Subcutaneous abdominal adipose tissue (tissue), 5 donors: Measurements from ENCODE around the gene C1orf146.
"Not testable (repeated sequence)": the region's sequence is repeated elsewhere in the genome, so short reads cannot be mapped to it uniquely, and the experiment has no call there.

Experiments
- H3K27ac ChIP-seq: one replicate; pipeline ENCODE4 v1.7.0; 2013; ENCODE audit warnings: low read depth, mild to moderate bottlenecking, inconsistent platforms, low read length, moderate library complexity
- H3K27me3 ChIP-seq, 5 donors: one replicate each; pipeline ENCODE4 v1.7.0; 2013; ENCODE audit warnings: low read length in 5 of 5, inconsistent platforms in 1 of 5; ENCODE audit not compliant: control insufficient read depth in 5 of 5, insufficient read depth in 4 of 5
- H3K36me3 ChIP-seq, 5 donors: one replicate each; pipeline ENCODE4 v1.7.0; 2013; ENCODE audit warnings: low read length in 5 of 5; ENCODE audit not compliant: control insufficient read depth in 5 of 5, insufficient read depth in 5 of 5
- H3K4me1 ChIP-seq, 5 donors: one replicate each; pipeline ENCODE4 v1.7.0; 2013; ENCODE audit warnings: low read length in 5 of 5, mild to moderate bottlenecking in 3 of 5, moderate library complexity in 1 of 5; ENCODE audit not compliant: control insufficient read depth in 5 of 5, insufficient read depth in 5 of 5
- H3K4me3 ChIP-seq, 5 donors: one replicate each; pipeline ENCODE4 v1.7.0; 2013; ENCODE audit warnings: low read length in 5 of 5, low read depth in 1 of 5
- H3K9ac ChIP-seq, 5 donors: one replicate each; pipeline ENCODE4 v1.7.0; 2013; ENCODE audit warnings: low read length in 5 of 5, mild to moderate bottlenecking in 4 of 5, moderate library complexity in 3 of 5
- H3K9me3 ChIP-seq, 5 donors: one replicate each; pipeline ENCODE4 v1.7.0; 2013; ENCODE audit warnings: low read length in 5 of 5; ENCODE audit not compliant: control insufficient read depth in 5 of 5
- donor health status: healthy.
- donor health status: healthy.
- donor health status: healthy.
- donor health status: healthy.
- donor health status: healthy.

The C1orf146 gene

GRCh38 chr1:92262516-92262915 is 44.8 kb downstream of the C1orf146 start:
- Histone ChIP-seq H3K4me3 (no peak overlapping the region), H3K27me3 (no peaks in the 10 kb centered on the region), H3K36me3 (peaks cover 8 to 34% (median 29%) of the 10 kb centered on the region in 5 donors), H3K9me3 (no peaks in the 10 kb centered on the region), H3K9ac (no peak overlapping the region), H3K4me1 (no peaks in the 10 kb centered on the region), H3K27ac (no peak overlapping the region)

DNA sequence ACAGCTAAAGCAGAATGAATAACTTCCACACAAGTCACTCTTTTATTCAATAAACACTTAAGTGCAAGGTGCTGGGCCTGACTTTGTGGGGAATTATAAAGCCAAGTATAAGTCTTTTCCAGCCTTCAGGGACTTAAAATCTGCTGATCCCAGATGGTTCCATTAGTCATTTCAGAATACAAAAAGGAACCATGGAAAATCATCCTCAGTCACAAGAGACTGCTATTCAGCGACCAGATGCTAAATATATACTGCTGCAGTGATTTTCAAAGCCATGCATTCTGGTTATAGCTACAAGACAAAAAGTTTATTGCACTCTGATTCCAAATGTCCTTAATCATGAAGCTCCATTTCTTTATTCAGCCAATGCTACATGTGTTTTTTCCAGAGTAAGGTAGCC is 55.3 kb downstream of the C1orf146 start:
- Histone ChIP-seq H3K36me3 (peaks cover 11 to 31% (median 25%) of the 10 kb centered on the region in 5 donors), H3K9me3 (no peaks in the 10 kb centered on the region), H3K9ac (no peak overlapping the region), H3K27ac (no peak overlapping the region), H3K27me3 (no peaks in the 10 kb centered on the region), H3K4me1 (no peaks in the 10 kb centered on the region), H3K4me3 (no peak overlapping the region)

GRCh38 chr1:92274939-92275338 is 57.2 kb downstream of the C1orf146 start:
- Histone ChIP-seq H3K27ac (no peak overlapping the region), H3K36me3 (peaks cover 15 to 32% (median 27%) of the 10 kb centered on the region in 5 donors), H3K4me3 (no peak overlapping the region), H3K27me3 (no peaks in the 10 kb centered on the region), H3K4me1 (no peaks in the 10 kb centered on the region), H3K9me3 (no peaks in the 10 kb centered on the region), H3K9ac (no peak overlapping the region)

DNA sequence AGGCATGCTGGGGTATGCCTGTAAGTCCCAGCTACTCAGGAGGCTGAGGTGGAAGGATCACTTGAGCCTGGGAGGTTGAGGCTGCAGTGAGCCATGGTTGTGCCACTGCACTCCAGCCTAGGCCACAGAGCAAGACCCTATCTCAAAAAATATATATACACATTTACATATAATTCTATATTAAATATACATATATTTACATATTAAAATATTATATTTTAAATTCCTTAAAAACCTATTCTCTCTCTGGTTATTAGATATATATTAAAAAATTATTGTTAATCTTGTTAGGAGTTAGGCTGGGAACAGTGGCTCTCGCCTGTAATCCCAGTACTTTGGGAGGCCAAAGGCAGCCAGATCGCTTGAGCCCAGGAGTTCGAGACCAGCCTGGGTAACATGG is 58.4 kb downstream of the C1orf146 start:
- Histone ChIP-seq H3K4me1 (no peaks in the 10 kb centered on the region), H3K9ac (no peak overlapping the region), H3K9me3 (no peaks in the 10 kb centered on the region), H3K36me3 (peaks cover 12 to 33% (median 26%) of the 10 kb centered on the region in 5 donors), H3K4me3 (no peak overlapping the region), H3K27me3 (no peaks in the 10 kb centered on the region), H3K27ac (no peak overlapping the region)

GRCh38 chr1:92277105-92277723 is 59.5 kb downstream of the C1orf146 start:
- Histone ChIP-seq H3K9ac (no peak overlapping the region), H3K9me3 (no peaks in the 10 kb centered on the region), H3K4me1 (no peaks in the 10 kb centered on the region), H3K27me3 (no peaks in the 10 kb centered on the region), H3K4me3 (no peak overlapping the region), H3K36me3 (peaks cover 12 to 33% (median 22%) of the 10 kb centered on the region in 5 donors), H3K27ac (no peak overlapping the region)

DNA sequence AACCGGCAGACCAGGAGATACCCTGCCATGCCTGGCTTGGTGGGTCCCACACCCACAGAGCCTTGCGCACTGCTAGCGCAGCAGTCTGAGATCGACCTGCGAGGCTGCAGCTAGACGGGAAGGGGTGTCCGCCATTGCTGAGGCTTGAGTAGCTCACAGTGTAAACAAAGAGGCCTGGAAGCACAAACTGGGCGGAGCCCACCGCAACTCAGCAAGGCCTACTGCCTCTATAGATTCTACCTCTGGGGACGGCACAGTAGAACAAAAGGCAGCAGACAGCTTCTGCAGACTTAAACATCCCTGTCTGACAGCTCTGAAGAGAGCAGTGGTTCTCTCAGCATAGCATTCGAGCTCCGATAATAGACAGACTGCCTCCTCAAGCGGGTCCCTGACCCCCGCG is 62.1 kb downstream of the C1orf146 start:
- H3K4me3 ChIP-seq, H3K9me3 ChIP-seq, H3K4me1 ChIP-seq, H3K27me3 ChIP-seq, H3K9ac ChIP-seq, H3K27ac ChIP-seq: not testable (repeated sequence)
- H3K36me3 ChIP-seq: peaks cover 4 to 19% (median 13%) of the 10 kb centered on the region in 5 donors

- not testable (repeated sequence) for H3K27me3 ChIP-seq, H3K27ac ChIP-seq, H3K4me1 ChIP-seq, H3K4me3 ChIP-seq, H3K9ac ChIP-seq, H3K9me3 ChIP-seq
- peaks cover 4 to 14% (median 12%) of the 10 kb centered on the region in 5 donors for H3K36me3 ChIP-seq
These were observed 63.7 kb downstream of the C1orf146 start for GRCh38 chr1:92281411-92281810.

- H3K4me3 ChIP-seq: no peak overlapping the region
- H3K36me3 ChIP-seq: peaks cover 8 to 14% (median 14%) of the 10 kb centered on the region in 5 donors
- H3K9me3 ChIP-seq: no peaks in the 10 kb centered on the region
- no peaks in the 10 kb centered on the region for H3K27me3 ChIP-seq
- H3K4me1 ChIP-seq: no peaks in the 10 kb centered on the region
- H3K9ac ChIP-seq: no peak overlapping the region
- no peak overlapping the region for H3K27ac ChIP-seq
These were observed 73.8 kb downstream of the C1orf146 start for GRCh38 chr1:92291372-92291999.
